IMR-90 (cell line): ENCODE results near the gene DSG3. TPM values are rescaled to one million over a fixed set of nuclear protein-coding genes. Genes with fewer than 3 reads are reported as not detected.

Source experiments
- ATAC-seq: fragments of 200-7000 bp; cut with Tn5 transposase; 2 replicates; pipeline ENCODE4 v1.9.1; 2020; ENCODE audit warnings: low read depth, mild to moderate bottlenecking, moderate library complexity
- BruUV-seq: library from RNA; stranded (reverse); fragments of 400-500 nt; replicated peaks from 2 replicates; lab custom pipeline; 2021; lab: Mats Ljungman, UMichigan
- CTCF ChIA-PET: fragments of 300-600 bp; formaldehyde crosslinking; extraction: SDS; loops from one replicate; lab custom pipeline; 2021; ENCODE audit warnings: antibody characterized with exemption; lab: Yijun Ruan, JAX
- POLR2A ChIA-PET: fragments of 300-600 bp; sonication (Branson Sonifier 250); formaldehyde crosslinking; loops from one replicate; lab custom pipeline; 2022; ENCODE audit warnings: antibody characterized with exemption; ENCODE audit not compliant: unreplicated experiment; lab: Charles Lee
- DNase-seq: peaks from one replicate; pipeline ENCODE4 v3.0.0; 2013
- H2AFZ ChIP-seq: replicated peaks from 2 replicates; pipeline ENCODE3; 2013; ENCODE audit warnings: low read length, mild to moderate bottlenecking; ENCODE audit not compliant: poor library complexity
- H2AK5ac ChIP-seq: 2 replicates; pipeline ENCODE4 v1.6.1; 2013; ENCODE audit warnings: low read depth, low read length, inconsistent platforms
- H2AK9ac ChIP-seq: replicated peaks from 2 replicates; pipeline ENCODE3; 2013; ENCODE audit warnings: mild to moderate bottlenecking, low read depth, low read length, moderate library complexity; ENCODE audit not compliant: poor library complexity
- H2BK120ac ChIP-seq: 2 replicates; pipeline ENCODE4 v1.6.1; 2013; ENCODE audit warnings: low read depth, low read length, inconsistent platforms
- H2BK15ac ChIP-seq: 3 replicates; pipeline ENCODE4 v1.6.1; 2013; ENCODE audit warnings: low read depth, low read length, inconsistent platforms
- H2BK20ac ChIP-seq: 2 replicates; pipeline ENCODE4 v1.6.1; 2013; ENCODE audit warnings: low read depth, mild to moderate bottlenecking, inconsistent platforms, low read length, moderate library complexity
- H2BK5ac ChIP-seq: 2 replicates; pipeline ENCODE4 v1.6.1; 2013; ENCODE audit warnings: mild to moderate bottlenecking, low read depth, low read length, inconsistent platforms; ENCODE audit not compliant: poor library complexity, severe bottlenecking
- H3K14ac ChIP-seq: replicated peaks from 2 replicates; pipeline ENCODE4 v1.6.1; 2013; ENCODE audit warnings: low read depth, low read length, inconsistent platforms
- H3K18ac ChIP-seq: 2 replicates; pipeline ENCODE4 v1.6.1; 2013; ENCODE audit warnings: low read depth, low read length, control low read depth
- H3K23ac ChIP-seq: 2 replicates; pipeline ENCODE4 v1.6.1; 2013; ENCODE audit warnings: low read depth, low read length, inconsistent platforms
- H3K27ac ChIP-seq: 2 replicates; pipeline ENCODE4 v1.5.1; 2013; ENCODE audit warnings: mild to moderate bottlenecking, control low read depth, low read length; ENCODE audit not compliant: insufficient read depth
- H3K27me3 ChIP-seq: 2 replicates; pipeline ENCODE4 v1.6.1; 2013; ENCODE audit warnings: low read length; ENCODE audit not compliant: control insufficient read depth, insufficient read depth
- H3K36me3 ChIP-seq: 2 replicates; pipeline ENCODE4 v1.6.1; 2013; ENCODE audit warnings: low read length, mixed read lengths; ENCODE audit not compliant: control insufficient read depth, insufficient read depth
- H3K4ac ChIP-seq: 2 replicates; pipeline ENCODE4 v1.6.1; 2013; ENCODE audit warnings: low read depth, low read length, inconsistent platforms
- H3K4me1 ChIP-seq: 2 replicates; pipeline ENCODE4 v1.6.1; 2013; ENCODE audit warnings: low read length, mixed read lengths; ENCODE audit not compliant: control insufficient read depth, insufficient read depth
- H3K4me2 ChIP-seq: 2 replicates; pipeline ENCODE4 v1.6.1; 2013; ENCODE audit warnings: low read depth, mild to moderate bottlenecking, control low read depth, low read length, moderate library complexity
- H3K4me3 ChIP-seq: 2 replicates; pipeline ENCODE4 v1.5.1; 2013; ENCODE audit warnings: low read depth, mild to moderate bottlenecking, control low read depth, low read length, moderate library complexity; ENCODE audit not compliant: insufficient read depth
- H3K56ac ChIP-seq: 2 replicates; pipeline ENCODE4 v1.6.1; 2013; ENCODE audit warnings: low read length, inconsistent platforms; ENCODE audit not compliant: insufficient read depth; ENCODE audit errors: extremely low read depth
- H3K79me1 ChIP-seq, 2 experiments: 2 replicates each; pipeline ENCODE4 v1.6.1; 2013; ENCODE audit warnings: low read length in 2 of 2, inconsistent platforms in 1 of 2, low read depth in 1 of 2
- H3K9ac ChIP-seq: 2 replicates; pipeline ENCODE4 v1.6.1; 2013; ENCODE audit warnings: low read depth, low read length, control low read depth
- H3K9me1 ChIP-seq: 2 replicates; pipeline ENCODE4 v1.6.1; 2013; ENCODE audit warnings: low read length, inconsistent platforms; ENCODE audit not compliant: insufficient read depth
- H3K9me3 ChIP-seq: 2 replicates; pipeline ENCODE4 v1.6.1; 2013; ENCODE audit warnings: low read length; ENCODE audit not compliant: control insufficient read depth, insufficient read depth
- H4K20me1 ChIP-seq: 2 replicates; pipeline ENCODE4 v1.6.1; 2013; ENCODE audit warnings: low read length, inconsistent platforms; ENCODE audit not compliant: insufficient read depth
- H4K5ac ChIP-seq: 2 replicates; pipeline ENCODE4 v1.6.1; 2013; ENCODE audit warnings: mild to moderate bottlenecking, low read depth, low read length, control low read depth
- H4K8ac ChIP-seq, 2 experiments: 2 replicates each; pipeline ENCODE4 v1.6.1; 2013; ENCODE audit warnings: low read depth in 2 of 2, low read length in 2 of 2, control low read depth in 1 of 2, inconsistent platforms in 1 of 2
- H4K91ac ChIP-seq: 2 replicates; pipeline ENCODE4 v1.6.1; 2013; ENCODE audit warnings: low read depth, low read length, inconsistent platforms; ENCODE audit not compliant: insufficient read depth
- RFX5 ChIP-seq: IDR thresholded peaks from 2 replicates; pipeline ENCODE4 v1.8.0; 2012; ENCODE audit warnings: low read depth, mild to moderate bottlenecking, low read length, moderate library complexity
- SMC3 ChIP-seq: fragments of 150-350 bp; IDR thresholded peaks from 2 replicates; pipeline ENCODE4 v1.6.1; 2016; ENCODE audit warnings: low read depth, mild to moderate bottlenecking, antibody characterized with exemption, low read length, moderate library complexity
- WGBS, 2 experiments: methylation state at CpG; one replicate each; pipeline versions ENCODE4 v1.1.5 to v1.1.7; 2013; ENCODE audit warnings: missing lambda C conversion rate in 2 of 2; ENCODE audit not compliant: insufficient read length in 1 of 2; ENCODE audit errors: extremely low coverage in 2 of 2; 5-methylcytosine and 5-hydroxymethylcytosine counted together
- dilution Hi-C: fragments of 300-500 bp; cut with HindIII; formaldehyde crosslinking; loops from one replicate; pipeline ENCODE4 v1.14.3; 2018; ENCODE audit warnings: low sequenced_read_pairs; ENCODE audit not compliant: unreplicated experiment
- in situ Hi-C: fragments of 300-500 bp; cut with MboI; formaldehyde crosslinking; loops from 3 replicates; pipeline ENCODE4 v1.14.3; 2019; ENCODE audit warnings: low sequenced_read_pairs, inconsistent platforms, mixed read lengths
- intact Hi-C: fragments of 100-400 bp; cut with micrococcal nuclease; formaldehyde crosslinking; loops from 2 replicates; pipeline ENCODE4 v1.10.0; 2022
- polyA plus RNA-seq, 3 experiments: library from polyadenylated mRNA; depleted of rRNA; stranded (reverse); fragments of >200 nt; gene quantifications; 2 replicates each; pipeline ENCODE4 v1.2.3, GENCODE V29; 2012; ENCODE audit warnings: low replicate concordance in 1 of 3
- total RNA-seq: library from RNA; depleted of rRNA; stranded (reverse); fragments of >200 nt; gene quantifications from 2 replicates; pipeline ENCODE4 v1.2.3, GENCODE V29; 2012
- TF ChIP-seq, protein P1 (sequence below): fragments of 150-350 bp; IDR thresholded peaks from 2 replicates; pipeline ENCODE4 v1.6.1; 2017; ENCODE audit warnings: mild to moderate bottlenecking, antibody characterized with exemption, low read length, low read depth

Gene DSG3
- total and polyA plus RNA-seq, 2 of the 4 experiments (the other 2 are of a cell fraction) = not detected

DNA sequence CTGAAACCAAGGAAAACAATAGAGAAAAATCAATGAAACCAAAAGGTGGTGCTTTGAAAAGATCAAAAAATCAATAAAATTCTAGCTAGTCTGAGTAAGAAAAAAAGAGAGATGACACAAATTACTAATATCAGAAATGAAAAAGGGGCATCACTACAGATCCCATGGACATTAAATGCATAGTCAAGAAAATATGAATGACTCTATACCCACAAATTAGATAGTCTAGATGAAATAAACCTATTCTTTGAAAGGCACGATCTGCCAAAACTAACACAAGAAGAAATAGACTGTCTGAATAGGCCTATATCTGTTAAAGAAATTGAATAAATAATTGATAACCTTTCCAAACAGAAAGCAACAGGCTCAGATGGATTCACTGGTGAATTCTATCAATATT is 15.2 kb upstream of the DSG3 start:
- POLR2A ChIA-PET = no interaction called here
- Histone ChIP-seq H3K14ac (no peak overlapping the region), H3K18ac (no peak overlapping the region), H2BK120ac (no peak overlapping the region), H3K27me3 (no peaks in the 10 kb centered on the region), H4K5ac (no peak overlapping the region), H2AK5ac (no peak overlapping the region), H4K20me1 (no peaks in the 10 kb centered on the region), H3K4me1 (no peaks in the 10 kb centered on the region), H3K27ac (no peak overlapping the region), H4K91ac (no peak overlapping the region), H2AFZ (no peak overlapping the region), H2BK5ac (no peak overlapping the region), H2BK15ac (no peak overlapping the region), H3K79me1 (no peaks in the 10 kb centered on the region), H3K4me3 (no peak overlapping the region), H3K56ac (no peak overlapping the region), H3K9ac (no peak overlapping the region), H3K36me3 (no peaks in the 10 kb centered on the region), H3K9me3 (peaks cover 2% of the 10 kb centered on the region), H2BK20ac (no peak overlapping the region), H3K9me1 (no peaks in the 10 kb centered on the region), H2AK9ac (no peak overlapping the region), H3K23ac (no peak overlapping the region), H3K4ac (no peak overlapping the region), H4K8ac (no peak overlapping the region), H3K4me2 (no peak overlapping the region)
- DNase-seq = no peak
- ATAC-seq = no peak
- dilution Hi-C loops = no loop called here
- in situ Hi-C loops = no loop called here
- TF ChIP-seq RFX5 (no peak), SMC3 (no peak)
- TF ChIP-seq, protein P1, sequence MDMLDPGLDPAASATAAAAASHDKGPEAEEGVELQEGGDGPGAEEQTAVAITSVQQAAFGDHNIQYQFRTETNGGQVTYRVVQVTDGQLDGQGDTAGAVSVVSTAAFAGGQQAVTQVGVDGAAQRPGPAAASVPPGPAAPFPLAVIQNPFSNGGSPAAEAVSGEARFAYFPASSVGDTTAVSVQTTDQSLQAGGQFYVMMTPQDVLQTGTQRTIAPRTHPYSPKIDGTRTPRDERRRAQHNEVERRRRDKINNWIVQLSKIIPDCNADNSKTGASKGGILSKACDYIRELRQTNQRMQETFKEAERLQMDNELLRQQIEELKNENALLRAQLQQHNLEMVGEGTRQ = no peak
- intact Hi-C loops = no loop called here
- CTCF ChIA-PET = no interaction called here
- no CpG with 5 or more reads among the region's 1 CpG for WGBS, 2 experiments
- no TSS peak for BruUV-seq
